GM23338 (cell line): ENCODE results near the gene PSMA7.

Source experiments
- EZH2 ChIP-seq: fragments of 200-600 bp; sonication (generic); IDR thresholded peaks from one replicate; pipeline ENCODE4 v1.8.0; 2017; ENCODE audit warnings: antibody characterized with exemption, mild to moderate bottlenecking, low read depth; ENCODE audit not compliant: unreplicated experiment
- POLR2AphosphoS5 ChIP-seq: IDR thresholded peaks from 2 replicates; pipeline ENCODE4 v1.6.1; 2016; ENCODE audit warnings: antibody characterized with exemption, low read depth
- ZNF114 ChIP-seq: fragments of 250-450 bp; sonication (Bioruptor Pico); IDR thresholded peaks from 2 replicates; pipeline ENCODE4 v1.5.0; 2020; ENCODE audit warnings: mild to moderate bottlenecking, moderate library complexity
- TF ChIP-seq, protein P1 (sequence below), 2 experiments: fragments of 200-600 bp in 1 of 2; sonication (generic) in 1 of 2; conservative IDR thresholded peaks; 2 replicates each; pipeline versions ENCODE4 v1.5.1 to v1.6.1; 2016 to 2017; ENCODE audit warnings: antibody characterized with exemption in 2 of 2, low read depth in 2 of 2, mild to moderate bottlenecking in 2 of 2, moderate library complexity in 1 of 2
- TF ChIP-seq, protein P2 (sequence below): IDR thresholded peaks from one replicate; pipeline ENCODE4 v1.6.1; 2018; ENCODE audit warnings: antibody characterized with exemption; ENCODE audit not compliant: unreplicated experiment

DNA sequence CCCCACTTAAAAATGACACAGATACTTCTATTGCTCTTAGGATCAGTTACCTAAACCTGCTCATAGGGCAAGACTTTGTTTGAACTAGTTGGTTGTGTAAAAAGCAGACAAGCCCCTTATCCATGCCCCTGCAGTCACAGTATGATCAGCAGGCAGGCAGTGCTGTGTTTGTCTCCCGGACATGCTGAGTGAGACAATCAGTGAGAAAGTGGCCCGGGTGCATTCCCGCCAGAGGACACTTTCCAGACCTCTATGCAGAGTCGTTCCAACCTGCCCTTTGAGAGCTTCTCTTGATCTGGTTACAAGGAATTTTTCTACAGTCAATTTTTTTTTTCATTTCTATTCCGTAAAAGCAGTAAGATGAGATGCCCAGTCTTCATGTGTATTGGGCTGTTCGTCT, 14.7 kb downstream of the PSMA7 start:
- no peak for TF ChIP-seq ZNF114 (CRISPR knock-in tag)
- TF ChIP-seq, protein P1, sequence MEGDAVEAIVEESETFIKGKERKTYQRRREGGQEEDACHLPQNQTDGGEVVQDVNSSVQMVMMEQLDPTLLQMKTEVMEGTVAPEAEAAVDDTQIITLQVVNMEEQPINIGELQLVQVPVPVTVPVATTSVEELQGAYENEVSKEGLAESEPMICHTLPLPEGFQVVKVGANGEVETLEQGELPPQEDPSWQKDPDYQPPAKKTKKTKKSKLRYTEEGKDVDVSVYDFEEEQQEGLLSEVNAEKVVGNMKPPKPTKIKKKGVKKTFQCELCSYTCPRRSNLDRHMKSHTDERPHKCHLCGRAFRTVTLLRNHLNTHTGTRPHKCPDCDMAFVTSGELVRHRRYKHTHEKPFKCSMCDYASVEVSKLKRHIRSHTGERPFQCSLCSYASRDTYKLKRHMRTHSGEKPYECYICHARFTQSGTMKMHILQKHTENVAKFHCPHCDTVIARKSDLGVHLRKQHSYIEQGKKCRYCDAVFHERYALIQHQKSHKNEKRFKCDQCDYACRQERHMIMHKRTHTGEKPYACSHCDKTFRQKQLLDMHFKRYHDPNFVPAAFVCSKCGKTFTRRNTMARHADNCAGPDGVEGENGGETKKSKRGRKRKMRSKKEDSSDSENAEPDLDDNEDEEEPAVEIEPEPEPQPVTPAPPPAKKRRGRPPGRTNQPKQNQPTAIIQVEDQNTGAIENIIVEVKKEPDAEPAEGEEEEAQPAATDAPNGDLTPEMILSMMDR (conservative IDR thresholded peaks at IDR 0.05; ENCODE audit: low read depth in 2 of 2) = no peak
- TF ChIP-seq, protein P2, sequence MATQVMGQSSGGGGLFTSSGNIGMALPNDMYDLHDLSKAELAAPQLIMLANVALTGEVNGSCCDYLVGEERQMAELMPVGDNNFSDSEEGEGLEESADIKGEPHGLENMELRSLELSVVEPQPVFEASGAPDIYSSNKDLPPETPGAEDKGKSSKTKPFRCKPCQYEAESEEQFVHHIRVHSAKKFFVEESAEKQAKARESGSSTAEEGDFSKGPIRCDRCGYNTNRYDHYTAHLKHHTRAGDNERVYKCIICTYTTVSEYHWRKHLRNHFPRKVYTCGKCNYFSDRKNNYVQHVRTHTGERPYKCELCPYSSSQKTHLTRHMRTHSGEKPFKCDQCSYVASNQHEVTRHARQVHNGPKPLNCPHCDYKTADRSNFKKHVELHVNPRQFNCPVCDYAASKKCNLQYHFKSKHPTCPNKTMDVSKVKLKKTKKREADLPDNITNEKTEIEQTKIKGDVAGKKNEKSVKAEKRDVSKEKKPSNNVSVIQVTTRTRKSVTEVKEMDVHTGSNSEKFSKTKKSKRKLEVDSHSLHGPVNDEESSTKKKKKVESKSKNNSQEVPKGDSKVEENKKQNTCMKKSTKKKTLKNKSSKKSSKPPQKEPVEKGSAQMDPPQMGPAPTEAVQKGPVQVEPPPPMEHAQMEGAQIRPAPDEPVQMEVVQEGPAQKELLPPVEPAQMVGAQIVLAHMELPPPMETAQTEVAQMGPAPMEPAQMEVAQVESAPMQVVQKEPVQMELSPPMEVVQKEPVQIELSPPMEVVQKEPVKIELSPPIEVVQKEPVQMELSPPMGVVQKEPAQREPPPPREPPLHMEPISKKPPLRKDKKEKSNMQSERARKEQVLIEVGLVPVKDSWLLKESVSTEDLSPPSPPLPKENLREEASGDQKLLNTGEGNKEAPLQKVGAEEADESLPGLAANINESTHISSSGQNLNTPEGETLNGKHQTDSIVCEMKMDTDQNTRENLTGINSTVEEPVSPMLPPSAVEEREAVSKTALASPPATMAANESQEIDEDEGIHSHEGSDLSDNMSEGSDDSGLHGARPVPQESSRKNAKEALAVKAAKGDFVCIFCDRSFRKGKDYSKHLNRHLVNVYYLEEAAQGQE = no peak
- no peak for TF ChIP-seq EZH2
- no peak for TF ChIP-seq POLR2AphosphoS5
